NCI-H2171 treated with DMSO at 0.1 percent for 48 hours (cell line): ENCODE data around the gene NPHS2.

ENCODE experiments used
- DNase-seq: peaks from one replicate; lab custom pipeline; 2025; lab: John Stamatoyannopoulos, UW

Gene NPHS2

DNA sequence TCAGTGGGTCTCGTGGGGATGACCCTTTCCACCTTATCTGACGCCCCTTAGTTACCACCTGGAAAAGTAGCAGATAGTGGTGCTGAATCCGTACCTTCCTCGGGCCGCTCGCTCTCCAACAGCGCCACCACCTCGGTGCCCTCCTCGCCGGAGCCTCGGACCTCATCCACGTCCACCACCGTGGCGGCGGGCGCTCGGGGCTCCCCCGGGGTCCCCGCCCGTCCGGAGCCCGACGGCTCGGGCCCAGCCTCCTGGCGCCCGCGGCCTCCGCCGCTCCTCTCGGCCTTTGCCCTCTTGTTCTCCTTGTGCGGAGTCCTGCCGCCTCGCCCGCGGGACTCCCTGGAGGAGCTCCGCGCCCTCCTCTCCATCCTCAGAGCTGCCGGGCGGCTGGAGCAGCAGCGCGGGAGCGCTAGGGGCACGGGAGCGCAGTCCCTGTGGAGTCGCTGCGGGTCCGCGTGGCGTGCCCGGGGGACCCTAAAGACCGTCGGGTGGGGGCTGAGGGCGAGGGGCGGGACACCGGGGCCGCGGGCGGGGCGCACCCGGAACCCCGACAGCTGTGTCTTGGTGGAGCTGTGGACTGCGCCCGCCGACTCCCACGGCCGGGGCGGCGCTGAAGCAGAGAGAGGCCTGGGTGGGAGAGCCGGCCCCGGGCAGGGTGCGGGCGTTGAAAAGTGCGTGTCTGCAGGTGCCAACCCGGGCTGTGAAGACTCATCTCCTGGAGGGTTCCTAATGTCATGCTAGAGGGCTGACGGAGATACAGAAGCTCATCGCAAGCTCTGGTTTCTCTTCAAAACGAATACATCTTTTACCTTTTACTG, at the start of gene NPHS2:
TSS of gene NPHS2 (minus strand) at position 452 of the 818 bp plus-strand sequence. CDS start at position 368, 84 bp downstream.
- DNase-seq, result no peak

DNA sequence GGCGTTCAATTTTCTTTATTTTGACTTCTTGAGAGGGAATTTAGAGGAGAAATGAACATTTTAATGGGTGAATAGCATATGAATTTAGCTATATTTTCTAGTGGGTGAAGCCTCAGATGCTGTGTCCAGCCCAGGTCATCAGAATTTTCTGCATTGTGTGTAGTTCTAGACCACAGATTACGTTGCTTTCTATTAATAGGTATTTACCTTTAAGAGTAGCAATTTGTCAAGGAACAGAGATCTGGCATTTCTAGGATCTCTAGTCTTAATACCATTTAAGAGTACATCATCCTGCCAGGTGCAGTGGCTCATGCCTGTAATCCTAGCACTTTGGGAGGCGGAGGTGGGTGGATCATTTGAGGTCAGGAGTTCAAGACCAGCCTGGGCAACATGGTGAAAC, 36.6 kb upstream of the NPHS2 start:
- no peak for DNase-seq

DNA sequence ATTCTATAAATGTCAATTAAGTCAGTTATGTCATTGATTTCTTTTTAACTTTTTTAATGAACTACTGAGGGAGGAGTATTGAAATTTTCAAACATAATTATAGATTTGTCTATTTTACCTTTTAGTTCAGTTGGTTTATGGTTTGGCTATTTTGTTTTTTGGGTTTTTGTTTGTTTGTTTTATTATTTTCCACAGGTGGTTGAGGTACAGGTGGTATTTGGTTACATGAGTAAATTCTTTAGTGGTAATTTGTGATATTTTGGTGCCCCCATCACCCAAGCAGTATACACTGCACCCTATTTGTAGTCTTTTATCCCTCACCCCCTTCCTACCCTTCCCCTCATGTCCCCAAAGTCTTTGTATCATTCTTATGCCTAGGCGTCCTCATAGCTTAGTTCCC, 25.3 kb upstream of the NPHS2 start:
- DNase-seq, result no peak

DNA sequence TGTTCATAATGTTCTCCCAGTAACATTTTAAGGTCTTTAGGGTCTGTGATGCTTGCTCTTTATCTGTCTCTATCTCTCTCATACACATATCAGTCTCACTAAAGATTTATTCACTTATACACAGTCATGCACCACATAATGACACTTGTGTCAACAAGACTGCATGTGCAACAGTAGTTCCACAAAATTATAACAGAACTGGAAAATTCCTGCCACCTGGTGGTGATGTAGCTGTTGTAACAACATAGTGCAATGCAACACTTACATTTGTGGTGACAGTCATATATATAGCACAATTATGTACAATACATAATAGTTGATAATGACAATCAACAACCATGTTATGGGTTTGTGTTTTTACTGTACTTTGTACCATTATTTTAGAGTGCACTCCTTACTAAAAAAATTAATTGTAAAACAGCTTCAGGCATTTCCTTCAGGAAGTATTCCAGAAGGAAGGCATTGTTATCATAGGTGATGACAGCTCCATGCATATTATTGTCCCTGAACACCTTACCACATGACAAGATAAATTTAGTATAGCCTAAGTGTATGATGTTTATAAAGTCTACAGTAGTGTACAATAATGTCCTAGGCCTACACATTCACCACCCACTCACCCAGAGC, 24.0 kb upstream of the NPHS2 start:
- DNase-seq, result peak; percentile 7

DNA sequence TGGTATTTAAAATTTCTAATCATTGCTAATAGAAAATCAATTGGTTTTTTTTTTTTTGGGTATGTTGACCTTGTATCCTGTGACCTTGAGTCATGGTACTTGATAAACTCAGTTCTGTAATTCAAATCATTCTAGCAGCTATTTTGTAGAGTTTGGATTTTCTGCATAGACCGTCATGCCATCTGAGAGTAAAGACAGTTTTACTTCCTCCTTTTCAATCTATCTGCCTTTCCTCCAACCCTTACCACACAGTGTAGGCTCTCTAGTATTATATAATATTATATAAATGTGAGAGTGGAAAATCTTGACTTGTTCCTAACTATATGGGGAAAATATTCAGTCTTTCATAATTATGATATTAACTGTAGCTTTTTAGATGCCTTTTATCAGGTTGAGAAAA, 22.9 kb upstream of the NPHS2 start:
- DNase-seq, result no peak

DNA sequence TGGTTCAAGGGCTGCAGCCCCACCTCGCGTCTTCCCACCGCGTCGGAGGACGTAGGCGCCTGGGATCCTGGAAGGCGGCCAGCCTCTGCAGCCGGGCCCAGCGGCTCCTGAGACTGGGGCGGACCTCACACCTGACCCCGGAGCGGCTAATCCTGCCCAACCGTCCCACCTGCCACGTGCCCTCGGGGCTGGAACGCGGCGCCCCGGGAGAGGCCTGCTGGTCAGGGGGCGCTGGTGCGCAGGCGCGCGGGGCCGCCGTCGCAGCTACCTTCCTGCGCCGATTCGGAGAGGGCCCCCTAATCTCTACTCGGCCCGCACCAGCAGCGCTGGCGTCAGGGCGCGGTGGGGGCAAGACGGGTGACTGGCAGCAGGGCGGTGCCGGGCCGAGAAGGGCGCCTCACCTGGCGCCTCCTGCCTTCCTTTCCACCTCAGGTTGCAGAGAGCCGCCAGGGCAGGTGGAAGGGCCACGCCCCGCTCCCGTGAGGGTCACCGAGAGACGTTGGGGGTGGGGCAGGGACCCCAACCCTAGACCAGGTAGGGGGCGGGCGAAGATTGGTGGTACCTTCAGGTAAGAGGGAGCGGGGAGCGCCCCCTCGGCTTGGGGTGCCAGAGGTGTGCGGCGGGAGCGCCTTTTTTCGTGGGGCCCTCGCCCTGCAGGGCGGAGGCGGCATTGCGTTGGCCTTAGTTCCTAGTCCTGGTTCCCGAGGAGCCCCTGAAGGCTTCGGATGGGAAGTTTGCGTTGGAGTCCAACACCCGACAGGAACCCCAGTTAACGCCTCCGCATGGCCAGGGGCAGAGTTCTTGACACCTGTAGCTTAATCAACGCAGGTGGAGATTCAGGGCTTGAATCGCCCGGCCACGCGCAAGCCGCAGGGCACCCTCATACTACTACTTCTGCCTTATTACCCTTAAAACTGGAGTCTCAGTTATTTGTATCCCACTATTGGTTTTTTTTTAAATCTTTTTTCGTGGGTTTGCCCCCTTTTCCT, 16.1 kb upstream of the NPHS2 start, which contains the start of gene TDRD5:
TSS of gene TDRD5 (plus strand) at position 241 of the 989 bp plus-strand sequence. CDS start 784 bp downstream, outside the sequence.
- no peak for DNase-seq

DNA sequence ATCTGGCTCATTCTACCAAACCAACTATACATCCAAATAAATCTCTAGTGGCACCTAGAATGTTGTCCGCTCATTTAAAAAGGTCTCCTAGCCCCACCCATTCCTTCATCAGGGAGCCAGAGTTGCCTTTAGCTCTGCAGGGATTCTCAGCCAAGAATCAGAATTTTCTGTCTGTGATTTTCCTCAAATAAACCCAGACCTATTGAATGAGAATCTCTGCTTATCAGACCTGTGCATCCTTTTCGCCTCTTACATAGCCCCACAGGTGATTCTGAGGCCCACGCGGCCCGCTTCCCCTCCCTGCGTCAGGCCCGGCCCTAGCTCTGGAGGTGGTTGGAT, 15.5 kb upstream of the NPHS2 start:
- no peak for DNase-seq

DNA sequence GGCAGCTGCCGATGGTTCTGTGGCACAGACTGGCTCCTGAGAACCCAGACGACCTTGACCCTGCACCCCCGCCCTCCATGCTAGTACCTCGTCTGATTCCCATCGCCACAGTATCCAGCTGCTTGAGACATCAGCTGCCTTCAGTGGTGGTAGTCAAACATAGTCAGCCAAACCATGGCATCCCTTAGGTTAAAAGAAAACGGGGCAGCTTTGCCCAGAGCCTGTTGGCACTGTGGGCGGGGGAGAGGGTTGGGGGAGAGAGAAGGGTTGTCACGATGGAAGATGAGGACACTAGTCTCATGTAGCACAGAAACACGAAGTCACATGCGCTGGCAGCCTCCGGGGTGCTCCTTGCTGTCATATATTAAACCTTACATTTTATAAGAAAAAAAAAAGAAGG, 14.9 kb upstream of the NPHS2 start:
- no peak for DNase-seq

DNA sequence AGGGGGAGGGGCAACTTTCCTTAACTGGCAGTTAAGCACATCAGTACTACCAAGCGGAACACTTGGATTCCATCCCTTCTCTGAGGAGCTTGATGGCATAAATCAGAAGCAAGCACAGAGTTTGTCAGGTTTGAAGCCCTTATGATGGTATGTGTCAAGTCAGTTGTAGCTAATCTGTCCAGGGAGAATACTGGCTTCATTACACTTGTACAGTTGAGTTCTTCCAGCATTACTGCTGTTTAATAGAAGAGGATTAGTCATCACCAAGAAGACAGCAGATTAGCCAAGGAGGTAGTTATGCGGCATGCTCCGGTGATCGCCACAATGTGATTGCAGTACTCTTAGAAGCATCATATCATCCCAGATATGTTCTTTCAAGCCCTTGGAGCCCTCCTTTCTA, 13.8 kb upstream of the NPHS2 start:
- DNase-seq, result no peak

DNA sequence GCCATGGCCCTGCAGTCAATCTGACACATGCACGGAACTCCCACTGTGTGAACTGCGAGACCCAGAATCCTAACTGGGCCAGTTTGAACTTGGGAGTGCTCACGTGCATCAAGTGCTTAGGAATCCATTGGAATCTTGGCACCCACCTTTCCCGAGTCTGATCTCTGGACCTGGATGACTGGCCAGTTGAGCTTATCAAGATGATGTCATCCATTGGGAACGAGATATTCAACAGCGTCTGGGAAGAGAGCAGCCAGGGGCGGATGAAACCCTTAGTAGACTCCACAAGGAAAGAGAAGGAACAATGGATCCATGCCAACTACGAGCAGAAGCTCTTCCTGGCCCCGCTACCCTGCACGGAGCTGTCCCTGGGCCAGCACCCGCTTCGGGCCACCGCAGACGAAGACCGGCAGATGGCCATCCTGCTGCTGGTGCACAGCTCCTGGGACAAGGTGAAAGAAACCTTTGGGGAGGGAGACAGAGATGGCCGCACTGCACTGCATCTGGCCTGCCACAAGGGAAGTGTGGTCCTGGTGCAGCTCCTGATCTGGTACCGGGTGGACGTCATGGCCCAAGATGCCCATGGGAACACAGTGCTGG, 12.8 kb upstream of the NPHS2 start:
- no peak for DNase-seq

DNA sequence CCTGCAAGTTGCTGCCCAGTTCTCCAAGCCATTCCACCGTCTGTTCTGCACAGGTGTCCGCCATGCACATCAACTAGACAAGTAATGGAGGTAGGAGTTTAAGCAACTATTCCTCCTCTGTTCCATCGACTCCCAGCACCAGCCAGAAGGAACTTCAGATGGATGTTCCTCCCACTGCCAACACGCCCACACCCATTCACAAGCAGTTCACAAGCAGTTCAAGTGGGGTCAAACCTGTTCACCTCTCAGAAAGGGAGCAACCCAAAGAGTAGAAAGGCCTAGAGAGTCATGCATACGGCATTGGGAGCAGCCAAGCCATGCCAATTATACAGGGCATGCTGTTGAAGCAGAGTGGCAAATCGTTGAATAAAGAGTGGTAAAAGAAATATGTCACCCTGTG, 11.6 kb upstream of the NPHS2 start:
- no peak for DNase-seq

DNA sequence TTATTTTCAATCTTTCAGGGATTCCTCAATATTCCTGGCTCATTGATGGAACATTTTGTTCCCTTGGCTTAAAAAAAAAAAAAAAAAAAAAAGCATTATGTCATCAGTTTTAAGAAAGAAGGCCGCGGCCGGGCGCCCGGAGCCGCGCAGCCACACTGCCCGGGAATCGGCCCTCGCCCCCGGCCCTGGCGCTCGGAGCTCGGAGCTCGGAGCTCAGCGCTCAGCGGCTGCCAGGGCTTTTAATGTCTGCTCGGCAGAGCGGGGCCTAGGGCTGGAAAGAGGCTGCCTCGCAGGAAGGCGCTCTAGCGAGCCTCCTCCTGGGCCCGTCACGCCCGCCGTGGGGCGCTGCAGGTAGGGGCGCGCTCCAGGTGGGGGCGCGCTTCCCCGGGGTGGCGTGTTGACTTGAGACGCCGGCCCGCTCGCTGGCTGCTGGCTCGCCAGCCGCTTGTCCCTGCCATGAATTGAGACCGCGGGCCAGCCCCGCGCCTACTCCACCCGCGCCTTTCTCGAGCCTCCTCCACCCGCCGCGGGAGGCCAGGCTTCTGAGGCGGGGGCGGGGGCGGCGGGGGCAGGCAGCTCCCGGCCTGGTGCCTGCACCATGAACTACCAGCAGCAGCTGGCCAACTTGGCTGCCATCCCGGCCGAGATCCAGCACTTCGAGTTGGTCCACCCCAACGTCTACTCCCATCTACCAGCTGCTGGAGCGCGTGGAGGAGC, 10.5 kb upstream of the NPHS2 start:
- DNase-seq, result peak; percentile 61

DNA sequence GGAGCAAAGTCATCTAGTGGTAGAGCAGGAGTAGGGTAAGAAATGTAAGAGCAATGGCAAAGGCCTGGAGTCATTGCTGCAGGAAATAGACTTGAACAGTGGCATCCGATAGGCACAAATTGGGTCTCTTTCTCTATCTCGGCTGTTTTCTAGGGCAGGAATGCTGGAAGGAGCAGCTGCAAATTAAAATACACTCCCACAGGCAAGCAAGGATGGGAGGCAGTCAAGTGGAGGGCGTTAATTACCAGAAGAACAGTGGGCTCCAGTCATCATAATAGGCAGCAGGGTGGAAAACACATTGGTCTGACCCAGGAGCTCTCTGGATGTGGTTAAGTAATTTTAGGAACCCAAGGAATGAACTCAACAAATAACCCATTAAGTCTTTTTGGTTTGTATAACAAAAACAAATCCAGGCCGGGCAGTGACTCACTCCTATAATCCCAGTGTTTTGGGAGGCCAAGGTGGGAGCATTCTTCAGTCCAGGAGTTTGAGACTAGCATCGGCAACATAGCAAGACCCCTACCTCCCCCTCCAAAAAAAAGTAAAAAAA, 8.1 kb upstream of the NPHS2 start:
- DNase-seq, result no peak

DNA sequence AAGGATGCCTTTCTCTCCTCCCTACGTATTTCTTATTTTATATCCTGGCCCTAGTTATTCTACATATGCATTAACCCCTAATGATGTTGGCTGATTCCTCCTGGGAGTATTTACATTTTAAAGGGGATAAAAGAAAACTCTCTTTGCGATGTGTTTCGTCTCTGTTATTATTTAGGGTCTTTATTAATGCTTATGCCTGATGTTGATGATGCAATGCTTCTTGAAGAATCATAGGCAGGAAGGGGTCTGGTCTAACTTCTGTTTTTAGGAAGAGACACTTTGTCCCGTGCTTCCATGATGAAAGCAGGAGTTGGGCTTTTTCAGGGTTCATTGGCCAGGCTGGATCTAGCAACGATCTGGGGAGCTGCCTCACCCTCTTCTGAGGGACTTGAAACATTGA, 761 bp upstream of the NPHS2 start:
- no peak for DNase-seq

DNA sequence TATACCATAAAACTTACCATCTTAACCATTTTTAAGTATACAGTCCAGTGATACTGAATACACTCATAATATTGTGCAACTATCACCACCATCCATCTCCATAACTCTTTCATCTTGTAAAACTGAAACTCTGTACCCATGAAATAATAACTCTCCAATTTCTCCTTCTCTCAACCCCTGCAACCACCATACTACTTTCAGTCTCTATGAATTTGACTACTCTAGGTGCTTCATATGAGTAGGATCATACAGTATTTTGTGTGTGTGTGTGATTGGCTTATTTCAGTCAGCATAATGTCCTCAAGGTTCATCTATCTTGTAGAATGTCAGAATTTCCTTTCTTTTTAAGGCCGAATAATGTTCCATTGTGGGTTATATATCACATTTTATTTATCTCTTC, 17.7 kb downstream of the NPHS2 start:
- no peak for DNase-seq

DNA sequence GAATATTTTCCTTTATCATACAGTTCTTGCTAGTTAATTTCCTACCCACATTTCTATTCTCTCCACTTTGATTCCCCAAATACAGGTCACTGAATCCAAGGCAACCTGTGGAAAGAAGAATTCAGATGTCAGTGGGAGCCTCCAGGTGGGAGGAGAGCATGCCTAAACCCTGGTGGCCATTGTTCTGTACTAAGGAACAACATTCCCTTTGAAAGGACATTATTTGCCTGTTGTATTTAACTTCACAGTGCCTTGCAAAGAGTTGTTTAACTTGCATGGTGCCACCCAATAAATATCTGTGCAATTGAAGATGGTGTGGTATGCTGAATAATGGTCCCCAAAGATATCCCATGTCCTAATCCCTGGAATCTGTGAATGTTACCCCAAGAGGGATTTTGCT, 21.3 kb downstream of the NPHS2 start:
- no peak for DNase-seq

DNA sequence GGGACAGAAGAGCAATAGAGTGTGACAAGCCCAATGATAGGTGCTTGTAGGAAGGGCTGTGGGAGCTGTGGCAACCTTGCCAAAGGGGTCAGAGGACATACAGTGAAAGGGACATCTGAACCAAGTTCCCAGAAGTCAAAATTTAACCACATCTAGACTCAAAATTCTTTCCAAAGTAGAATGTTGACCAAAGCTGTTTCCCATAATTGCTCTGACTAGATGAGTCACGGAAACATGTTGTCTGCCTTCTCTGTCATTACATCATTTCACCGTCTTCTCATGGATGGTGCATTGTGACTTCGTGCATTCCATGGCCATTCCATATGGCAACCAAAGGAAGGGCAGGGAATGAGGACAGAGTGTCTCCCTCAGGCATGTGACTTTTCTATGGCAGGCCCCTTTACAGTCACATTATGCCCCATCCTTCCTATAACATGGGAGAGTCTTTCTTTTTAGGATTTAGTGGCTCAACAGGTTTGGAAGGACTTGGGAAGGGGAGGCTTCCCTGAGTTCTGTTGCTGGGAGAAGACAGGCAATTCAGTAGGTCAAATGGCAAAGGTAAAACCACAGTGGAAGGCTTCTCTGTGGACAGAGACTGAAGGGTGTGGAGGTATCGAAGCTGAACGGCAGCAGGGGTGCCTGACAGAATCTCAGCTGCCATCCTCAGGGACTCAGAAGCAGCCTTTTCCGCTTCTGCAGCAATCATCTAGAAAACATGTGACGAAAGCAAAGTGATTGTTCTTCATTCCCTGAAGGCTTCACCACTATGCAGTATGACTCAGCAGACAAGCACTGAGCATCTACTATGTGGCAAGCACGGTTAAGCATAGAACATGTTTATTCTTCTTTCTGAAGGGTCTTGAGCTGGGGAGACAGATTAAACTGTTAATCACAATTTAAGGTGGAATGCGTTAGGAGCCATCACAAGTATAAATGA, 24.7 kb downstream of the NPHS2 start:
- DNase-seq, result no peak

DNA sequence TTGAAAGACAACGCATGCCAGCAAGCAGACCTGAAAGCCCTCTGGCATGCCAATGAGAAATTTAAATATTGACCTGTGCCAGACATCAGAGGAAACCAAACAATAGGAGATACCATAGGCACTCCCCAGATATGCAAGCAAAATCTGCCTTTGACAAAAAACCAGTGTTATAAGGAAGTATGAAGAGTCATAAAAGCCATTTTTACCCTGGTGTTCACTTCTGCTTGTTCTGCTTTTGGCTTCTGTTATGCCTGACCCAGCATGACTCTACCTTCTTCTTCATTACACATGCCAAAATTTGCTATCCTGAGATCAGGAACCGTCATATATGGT, 26.4 kb downstream of the NPHS2 start:
- no peak for DNase-seq

DNA sequence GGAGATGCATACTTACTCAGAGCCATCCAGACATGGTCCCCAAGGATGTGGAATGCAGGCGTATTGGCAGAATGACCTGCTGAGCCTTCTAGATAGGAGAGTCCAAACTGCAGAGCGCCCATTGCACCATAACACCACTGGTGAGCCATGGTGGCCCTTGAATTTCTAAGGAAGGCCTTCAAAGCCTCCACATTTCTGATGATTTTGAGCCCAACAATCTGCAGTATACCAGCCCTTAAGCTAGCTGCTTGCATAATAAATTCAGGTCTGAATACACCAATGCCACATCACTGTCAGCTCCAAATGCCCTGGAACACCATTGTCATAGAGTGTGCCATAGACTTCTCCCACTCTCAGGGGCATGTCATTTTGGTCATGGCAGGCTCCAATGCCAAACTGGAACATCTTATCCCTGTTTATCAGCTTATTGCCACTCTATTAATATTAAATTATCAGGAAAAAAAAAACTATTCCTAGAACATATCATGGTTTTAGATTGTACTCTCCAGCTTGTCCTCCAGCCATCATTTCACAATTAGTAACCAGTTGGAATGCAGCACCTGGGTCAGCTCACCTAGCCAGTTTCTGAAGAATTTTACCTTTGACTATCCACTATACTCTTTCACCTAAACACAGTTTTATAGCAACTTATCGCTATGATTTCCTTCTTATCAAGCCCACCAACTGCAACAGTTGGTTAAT, 26.9 kb downstream of the NPHS2 start:
- no peak for DNase-seq
